Measurements from ENCODE around the gene SIRPA.
A peak's percentile ranks its signal among the peaks of the same experiment; 100 is the strongest.

The SIRPA gene

GRCh38 chr20:1964659-1965405 is 69.6 kb downstream of the SIRPA start:
- H3K9me3 ChIP-seq: no peaks in the 10 kb centered on the region
- H3K4me2 ChIP-seq: peak overlapping the region; percentile 67
- no peaks in the 10 kb centered on the region for H3K27me3 ChIP-seq
- H3K4me3 ChIP-seq: peak overlapping the region; percentile 51
- TF ChIP-seq Cebpa-rat (IDR thresholded peaks at IDR 0.05): no peak
- H3K9ac ChIP-seq: no peak overlapping the region
- H4K20me1 ChIP-seq: no peaks in the 10 kb centered on the region
- H3K27ac ChIP-seq: peak overlapping the region; percentile 39
- peaks cover 29% of the 10 kb centered on the region for H3K4me1 ChIP-seq
- H3K36me3 ChIP-seq: no peaks in the 10 kb centered on the region

- TF ChIP-seq Cebpa-rat (IDR thresholded peaks at IDR 0.05): peak; percentile 87
- Histone ChIP-seq H3K27me3 (no peaks in the 10 kb centered on the region), H3K4me2 (peak overlapping the region; percentile 67), H3K4me1 (peaks cover 29% of the 10 kb centered on the region), H3K4me3 (peak overlapping the region; percentile 51), H3K36me3 (no peaks in the 10 kb centered on the region), H3K27ac (peak overlapping the region; percentile 39), H3K9me3 (no peaks in the 10 kb centered on the region), H3K9ac (0 out of 2 replicates have a peak overlapping the region, but pooled peaks have one; percentile 17), H4K20me1 (no peaks in the 10 kb centered on the region)
Measured at GRCh38 chr20:1965520-1966351, 70.5 kb downstream of the SIRPA start.

GRCh38 chr20:1968964-1969363 is 73.8 kb downstream of the SIRPA start:
- TF ChIP-seq Cebpa-rat (IDR thresholded peaks at IDR 0.05): no peak
- H4K20me1 ChIP-seq: no peaks in the 10 kb centered on the region
- no peaks in the 10 kb centered on the region for H3K36me3 ChIP-seq
- no peak overlapping the region for H3K9ac ChIP-seq
- H3K4me1 ChIP-seq: peaks cover 29% of the 10 kb centered on the region
- H3K4me3 ChIP-seq: no peak overlapping the region
- H3K4me2 ChIP-seq: no peak overlapping the region
- H3K27me3 ChIP-seq: no peaks in the 10 kb centered on the region
- H3K27ac ChIP-seq: no peak overlapping the region
- no peaks in the 10 kb centered on the region for H3K9me3 ChIP-seq

GRCh38 chr20:1971893-1972586 is 76.8 kb downstream of the SIRPA start:
- Histone ChIP-seq H3K4me1 (peaks cover 7% of the 10 kb centered on the region), H3K27me3 (no peaks in the 10 kb centered on the region), H4K20me1 (no peaks in the 10 kb centered on the region)

GRCh38 chr20:1973601-1974440 is 78.6 kb downstream of the SIRPA start:
- H3K4me1 ChIP-seq: peaks cover 7% of the 10 kb centered on the region
- H3K9me3 ChIP-seq: no peaks in the 10 kb centered on the region
- no peak overlapping the region for H3K4me3 ChIP-seq
- H4K20me1 ChIP-seq: no peaks in the 10 kb centered on the region
- no peaks in the 10 kb centered on the region for H3K27me3 ChIP-seq
- no peak overlapping the region for H3K27ac ChIP-seq
- no peak for TF ChIP-seq Cebpa-rat (IDR thresholded peaks at IDR 0.05)
- no peaks in the 10 kb centered on the region for H3K36me3 ChIP-seq
- no peak overlapping the region for H3K4me2 ChIP-seq
- H3K9ac ChIP-seq: no peak overlapping the region

More at GRCh38 chr20:1971893-1972586, 76.8 kb downstream of the SIRPA start:
- peak overlapping the region; percentile 25 for H3K4me2 ChIP-seq
- H3K9me3 ChIP-seq: no peaks in the 10 kb centered on the region
- TF ChIP-seq Cebpa-rat (IDR thresholded peaks at IDR 0.05): no peak
- no peak overlapping the region for H3K27ac ChIP-seq
- H3K4me3 ChIP-seq: no peak overlapping the region
- H3K36me3 ChIP-seq: no peaks in the 10 kb centered on the region
- no peak overlapping the region for H3K9ac ChIP-seq

- Histone ChIP-seq H3K36me3 (no peaks in the 10 kb centered on the region), H3K4me2 (no peak overlapping the region), H3K4me1 (peaks cover 7% of the 10 kb centered on the region), H3K4me3 (no peak overlapping the region), H3K9me3 (no peaks in the 10 kb centered on the region), H3K9ac (no peak overlapping the region), H3K27ac (no peak overlapping the region), H3K27me3 (no peaks in the 10 kb centered on the region), H4K20me1 (no peaks in the 10 kb centered on the region)
- TF ChIP-seq Cebpa-rat (IDR thresholded peaks at IDR 0.05): no peak
Measured at GRCh38 chr20:1975291-1975690, 80.1 kb downstream of the SIRPA start.

GRCh38 chr20:1979106-1979778 is 84.0 kb downstream of the SIRPA start:
- no peaks in the 10 kb centered on the region for H3K4me1 ChIP-seq
- no peak for TF ChIP-seq Cebpa-rat (IDR thresholded peaks at IDR 0.05)
- no peak overlapping the region for H3K27ac ChIP-seq
- H3K9me3 ChIP-seq: no peaks in the 10 kb centered on the region
- H3K36me3 ChIP-seq: no peaks in the 10 kb centered on the region
- H3K4me3 ChIP-seq: no peak overlapping the region
- H4K20me1 ChIP-seq: no peaks in the 10 kb centered on the region
- H3K9ac ChIP-seq: no peak overlapping the region
- H3K4me2 ChIP-seq: no peak overlapping the region
- H3K27me3 ChIP-seq: no peaks in the 10 kb centered on the region

- Histone ChIP-seq H4K20me1 (no peaks in the 10 kb centered on the region), H3K4me2 (no peak overlapping the region), H3K27me3 (no peaks in the 10 kb centered on the region), H3K4me3 (no peak overlapping the region), H3K36me3 (no peaks in the 10 kb centered on the region), H3K4me1 (no peaks in the 10 kb centered on the region), H3K9ac (no peak overlapping the region), H3K9me3 (no peaks in the 10 kb centered on the region), H3K27ac (no peak overlapping the region)
- TF ChIP-seq Cebpa-rat (IDR thresholded peaks at IDR 0.05): no peak
Measured at GRCh38 chr20:1982686-1983085, 87.5 kb downstream of the SIRPA start.

- no peak overlapping the region for H3K27ac ChIP-seq
- H3K4me3 ChIP-seq: no peak overlapping the region
- no peak overlapping the region for H3K9ac ChIP-seq
- TF ChIP-seq Cebpa-rat (IDR thresholded peaks at IDR 0.05): no peak
- H3K9me3 ChIP-seq: no peaks in the 10 kb centered on the region
- H3K36me3 ChIP-seq: no peaks in the 10 kb centered on the region
- no peak overlapping the region for H3K4me2 ChIP-seq
- no peaks in the 10 kb centered on the region for H3K4me1 ChIP-seq
- no peaks in the 10 kb centered on the region for H3K27me3 ChIP-seq
- H4K20me1 ChIP-seq: no peaks in the 10 kb centered on the region
Measured at GRCh38 chr20:1983301-1983700, 88.1 kb downstream of the SIRPA start.

Data from BLaER1 (cell line).